Neural progenitor cell (in vitro differentiated cells): Measurements from ENCODE around the gene ZNF652.

Source experiments
- CTCF ChIP-seq: fragments of 200-600 bp; sonication (generic); IDR thresholded peaks from 2 replicates; pipeline ENCODE4 v1.5.1; 2017; ENCODE audit warnings: antibody characterized with exemption, mild to moderate bottlenecking
- EZH2phosphoT487 ChIP-seq: fragments of 200-600 bp; sonication (generic); IDR thresholded peaks from 2 replicates; pipeline ENCODE4 v1.6.1; 2017; ENCODE audit warnings: antibody characterized with exemption

GRCh38 chr17:49337884-49338283, 24.2 kb downstream of the ZNF652 start:
- TF ChIP-seq CTCF (no peak), EZH2phosphoT487 (no peak)
